Effector memory CD8-positive, alpha-beta T cell (primary cell): ENCODE results near the gene ABHD4.

Source experiments
- ATAC-seq: fragments of 150-1000 bp; cut with Tn5 transposase; replicated peaks from 2 replicates; pipeline ENCODE4 v1.10.0; 2021; ENCODE audit warnings: mild to moderate bottlenecking, moderate library complexity
- DNase-seq, 3 experiments: peaks; one replicate each; pipeline ENCODE4 v3.0.0; 2021
- H3K27ac Mint-ChIP-seq, 2 donors: one replicate each; pipeline ENCODE4 v1.8.0; 2022; ENCODE audit warnings: mild to moderate bottlenecking in 2 of 2, mixed read lengths in 2 of 2, moderate library complexity in 2 of 2
- H3K27me3 Mint-ChIP-seq, 2 donors: one replicate each; pipeline ENCODE4 v1.8.0; 2022; ENCODE audit warnings: mixed read lengths in 2 of 2
- H3K36me3 Mint-ChIP-seq: one replicate; pipeline ENCODE4 v1.8.0; 2022; ENCODE audit warnings: mild to moderate bottlenecking, moderate library complexity, mixed read lengths; ENCODE audit not compliant: insufficient read depth
- H3K4me1 Mint-ChIP-seq, 2 donors: one replicate each; pipeline ENCODE4 v1.8.0; 2022; ENCODE audit warnings: low read depth in 2 of 2, mixed read lengths in 2 of 2
- H3K4me3 Mint-ChIP-seq, 2 donors: one replicate each; pipeline ENCODE4 v1.8.0; 2022; ENCODE audit warnings: mild to moderate bottlenecking in 2 of 2, mixed read lengths in 2 of 2, moderate library complexity in 2 of 2
- H3K9me3 Mint-ChIP-seq, 2 donors: one replicate each; pipeline ENCODE4 v1.8.0; 2022; ENCODE audit warnings: mixed read lengths in 2 of 2

The ABHD4 gene

DNA sequence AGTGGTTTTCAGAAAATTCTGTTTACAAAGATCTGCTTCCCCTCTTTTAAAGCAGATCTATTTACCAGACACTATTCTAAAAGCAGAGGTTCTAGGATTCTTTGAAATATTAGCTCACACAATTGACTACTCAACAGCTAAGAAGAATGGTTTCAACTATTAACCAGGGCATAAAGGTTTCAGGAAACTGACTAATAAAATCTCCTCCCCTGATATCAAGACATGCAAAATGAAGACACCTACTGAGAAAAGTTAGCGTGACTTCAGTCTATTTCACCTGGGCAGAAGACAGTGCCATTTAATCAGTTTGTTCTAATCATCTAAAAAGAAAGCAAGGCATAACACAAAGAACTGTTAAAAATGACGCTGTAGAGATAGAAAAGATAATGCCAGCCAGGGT, 31.3 kb upstream of the ABHD4 start:
- DNase-seq (no peak), ATAC-seq (no peak)
- Mint-ChIP-seq H3K27me3 (no peaks in the 10 kb centered on the region), H3K27ac (peak overlapping the region; percentile 97 to 99), H3K36me3 (peaks cover 51% of the 10 kb centered on the region), H3K9me3 (no peaks in the 10 kb centered on the region), H3K4me3 (peak overlapping the region; percentile 66 to 68), H3K4me1 (peaks cover 61 to 80% of the 10 kb centered on the region in 2 donors)

DNA sequence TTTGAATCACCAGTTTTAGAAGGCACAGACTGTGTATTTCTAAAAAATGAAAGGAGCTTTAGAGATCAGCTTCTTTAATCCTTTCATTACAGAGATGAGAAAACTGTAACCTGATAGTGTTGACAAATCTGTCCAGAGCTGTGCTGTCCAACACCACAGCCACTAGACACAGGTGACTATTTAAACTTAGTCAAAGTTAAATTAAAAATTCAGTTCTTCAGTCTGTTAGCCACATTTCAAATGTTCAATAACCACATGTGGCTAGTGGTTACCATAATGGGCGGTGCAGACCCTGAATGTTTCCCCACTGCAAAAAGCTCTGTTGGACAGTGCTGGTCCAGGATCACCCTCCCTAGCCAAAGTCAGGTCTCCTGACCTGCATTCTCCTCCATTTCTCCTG, 30.7 kb upstream of the ABHD4 start:
- peak overlapping the region; percentile 66 to 68 for H3K4me3 Mint-ChIP-seq
- H3K27me3 Mint-ChIP-seq, result no peaks in the 10 kb centered on the region
- ATAC-seq, result no peak
- no peak for DNase-seq
- peaks cover 55 to 75% of the 10 kb centered on the region in 2 donors for H3K4me1 Mint-ChIP-seq
- H3K9me3 Mint-ChIP-seq, result no peaks in the 10 kb centered on the region
- peak overlapping the region; percentile 97 to 99 for H3K27ac Mint-ChIP-seq
- H3K36me3 Mint-ChIP-seq, result peaks cover 49% of the 10 kb centered on the region

DNA sequence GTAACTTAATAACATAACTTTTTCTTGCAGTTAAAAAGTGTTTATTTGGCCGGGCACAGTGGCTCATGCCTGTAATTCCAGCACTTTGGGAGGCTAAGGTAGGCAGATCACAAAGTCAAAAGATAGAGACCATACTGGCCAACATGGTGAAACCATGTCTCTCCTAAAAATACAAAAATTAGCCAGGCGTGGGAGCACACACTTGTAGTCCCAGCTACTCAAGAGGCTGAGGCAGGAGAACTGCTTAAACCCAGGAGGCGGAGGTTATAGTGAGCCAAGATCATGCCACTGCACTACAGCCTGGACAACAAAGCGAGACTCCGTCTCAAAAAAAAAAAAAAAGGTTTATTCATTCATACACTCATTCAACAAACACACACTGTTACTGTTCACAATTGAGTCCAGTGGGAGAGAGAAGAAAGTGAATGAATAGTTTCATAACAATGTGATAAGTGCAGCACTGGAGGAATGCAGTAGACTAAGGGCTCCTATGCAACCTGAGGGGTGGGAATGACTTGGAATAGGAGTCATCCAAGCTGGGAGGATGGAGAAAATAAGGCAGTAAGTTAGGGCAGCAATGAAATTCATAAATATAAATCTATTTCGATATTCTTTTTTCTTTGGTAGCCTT, 28.9 kb upstream of the ABHD4 start:
- H3K27me3 Mint-ChIP-seq, result no peaks in the 10 kb centered on the region
- peak overlapping the region; percentile 97 to 99 for H3K27ac Mint-ChIP-seq
- H3K9me3 Mint-ChIP-seq, result no peaks in the 10 kb centered on the region
- DNase-seq (no peak), ATAC-seq (no peak)
- H3K36me3 Mint-ChIP-seq, result peaks cover 62% of the 10 kb centered on the region
- H3K4me1 Mint-ChIP-seq, result peaks cover 46 to 59% of the 10 kb centered on the region in 2 donors
- peak overlapping the region; percentile 66 to 68 for H3K4me3 Mint-ChIP-seq

- DNase-seq (no peak), ATAC-seq (no peak)
- peak overlapping the region; percentile 66 to 68 for H3K4me3 Mint-ChIP-seq
- H3K9me3 Mint-ChIP-seq, result no peaks in the 10 kb centered on the region
- peak overlapping the region; percentile 97 to 99 for H3K27ac Mint-ChIP-seq
- no peaks in the 10 kb centered on the region for H3K27me3 Mint-ChIP-seq
- H3K4me1 Mint-ChIP-seq, result peaks cover 41 to 54% of the 10 kb centered on the region in 2 donors
- peaks cover 63% of the 10 kb centered on the region for H3K36me3 Mint-ChIP-seq
Measured at GRCh38 chr14:22569737-22570131, 28.4 kb upstream of the ABHD4 start.

DNA sequence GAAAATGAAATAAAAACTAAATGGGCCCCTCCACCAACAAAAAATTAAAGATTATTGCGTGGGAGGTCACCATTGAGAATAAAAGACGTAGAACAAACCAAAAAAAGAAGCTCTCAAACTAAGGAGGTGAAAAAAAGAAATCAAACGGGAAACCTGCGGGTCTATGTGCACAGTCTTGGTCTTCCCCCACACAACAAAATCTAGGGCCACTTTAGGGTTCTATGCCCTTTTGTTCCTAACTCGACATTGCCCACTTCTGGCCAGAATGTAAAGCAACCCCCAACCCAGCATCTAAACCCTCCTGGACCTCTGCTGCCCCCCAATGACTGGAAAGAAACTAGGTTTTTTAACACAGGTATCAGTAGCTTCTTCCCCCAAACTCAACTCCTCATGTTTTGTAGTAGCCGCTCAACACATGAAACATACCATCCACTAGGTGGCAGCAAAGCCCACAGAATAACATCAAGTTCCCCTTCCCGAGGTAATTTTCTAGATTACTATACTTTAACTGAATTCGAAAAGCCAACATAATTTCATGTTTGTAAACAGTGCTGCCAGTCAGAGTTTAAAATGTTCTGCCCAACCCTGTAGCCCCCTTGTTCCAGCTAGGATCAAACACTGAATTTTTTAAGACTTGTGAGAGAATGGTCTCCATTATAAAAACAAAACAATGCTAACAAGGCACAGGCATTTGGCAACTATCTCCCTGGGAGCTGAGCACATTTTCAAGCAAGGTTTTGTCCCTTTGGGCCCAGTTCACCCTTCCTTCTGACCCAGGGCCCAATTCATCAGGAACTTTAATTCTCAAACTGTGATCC, 27.8 kb upstream of the ABHD4 start:
- peaks cover 64% of the 10 kb centered on the region for H3K36me3 Mint-ChIP-seq

GRCh38 chr14:22572562-22573058, 25.5 kb upstream of the ABHD4 start:
- peaks cover 17 to 30% of the 10 kb centered on the region in 2 donors for H3K4me1 Mint-ChIP-seq

More for the DNA sequence above, 27.8 kb upstream of the ABHD4 start:
- Mint-ChIP-seq H3K27ac (peak overlapping the region; percentile 97 to 99), H3K4me1 (peaks cover 35 to 48% of the 10 kb centered on the region in 2 donors), H3K9me3 (no peaks in the 10 kb centered on the region), H3K4me3 (peak overlapping the region; percentile 66 to 68), H3K27me3 (no peaks in the 10 kb centered on the region)
- DNase-seq (peak; percentile 83 to 89 (median 87)), ATAC-seq (peak; percentile 84)

DNA sequence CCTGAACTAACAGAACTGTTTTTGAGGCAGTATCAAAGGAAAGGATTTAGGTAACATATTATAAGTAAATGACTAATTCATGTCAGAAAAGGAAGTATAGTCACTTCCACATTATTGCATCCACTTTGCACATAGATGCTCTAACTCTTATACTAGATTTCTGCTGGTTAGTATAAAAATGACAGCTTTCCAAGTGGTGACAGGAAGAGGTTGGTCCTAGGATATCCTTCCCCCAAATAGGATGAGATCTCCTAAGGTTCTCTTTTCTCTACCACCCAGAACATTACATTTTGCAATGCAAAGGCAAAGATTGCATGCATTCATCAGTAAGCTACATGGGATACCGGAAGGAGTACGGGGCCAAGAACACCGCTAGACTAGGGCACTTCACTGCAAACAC, 24.3 kb upstream of the ABHD4 start:
- ATAC-seq (no peak), DNase-seq (no peak)
- peaks cover 54% of the 10 kb centered on the region for H3K36me3 Mint-ChIP-seq
- peaks cover 7 to 21% of the 10 kb centered on the region in 2 donors for H3K4me1 Mint-ChIP-seq
- H3K4me3 Mint-ChIP-seq, result no peak overlapping the region
- H3K9me3 Mint-ChIP-seq, result no peaks in the 10 kb centered on the region
- no peak overlapping the region for H3K27ac Mint-ChIP-seq
- no peaks in the 10 kb centered on the region for H3K27me3 Mint-ChIP-seq

More at GRCh38 chr14:22572562-22573058, 25.5 kb upstream of the ABHD4 start:
- no peak overlapping the region for H3K4me3 Mint-ChIP-seq
- no peaks in the 10 kb centered on the region for H3K27me3 Mint-ChIP-seq
- H3K9me3 Mint-ChIP-seq, result no peaks in the 10 kb centered on the region
- no peak for DNase-seq
- no peak for ATAC-seq
- peaks cover 52% of the 10 kb centered on the region for H3K36me3 Mint-ChIP-seq
- no peak overlapping the region for H3K27ac Mint-ChIP-seq

DNA sequence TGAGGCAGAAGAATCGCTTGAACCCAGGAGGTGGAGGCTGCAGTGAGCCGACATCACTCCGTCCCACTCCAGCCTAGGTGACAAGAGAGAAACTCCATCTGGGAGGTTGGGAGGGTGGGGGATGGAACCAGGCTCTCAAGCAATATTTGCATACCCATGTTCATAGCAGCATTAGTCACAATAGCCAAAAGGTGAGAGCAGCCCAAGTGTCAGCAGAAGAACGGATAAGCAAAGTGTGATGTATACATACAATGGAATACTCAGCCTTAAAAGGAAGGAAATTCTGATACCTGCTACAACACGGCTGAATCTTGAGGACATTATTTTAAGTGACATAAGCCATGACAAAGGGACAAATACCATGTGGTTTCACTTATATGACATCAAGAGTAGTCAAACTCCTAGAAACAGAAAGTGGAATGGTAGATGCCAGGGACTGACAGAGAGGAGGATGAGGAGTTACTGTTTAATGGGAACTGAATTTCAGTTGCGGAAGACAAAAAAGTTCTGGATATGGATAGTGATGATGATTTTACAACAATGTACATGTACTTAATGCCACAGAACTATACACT, 20.7 kb upstream of the ABHD4 start:
- DNase-seq (no peak), ATAC-seq (no peak)
- Mint-ChIP-seq H3K4me1 (peaks cover 7 to 17% of the 10 kb centered on the region in 2 donors), H3K36me3 (peaks cover 31% of the 10 kb centered on the region), H3K9me3 (no peaks in the 10 kb centered on the region), H3K27ac (no peak overlapping the region), H3K27me3 (no peaks in the 10 kb centered on the region), H3K4me3 (no peak overlapping the region)

- ATAC-seq (no peak), DNase-seq (no peak)
- H3K9me3 Mint-ChIP-seq, result no peaks in the 10 kb centered on the region
- H3K27me3 Mint-ChIP-seq, result no peaks in the 10 kb centered on the region
- H3K36me3 Mint-ChIP-seq, result peaks cover 20% of the 10 kb centered on the region
- H3K4me1 Mint-ChIP-seq, result peaks cover 20 to 32% of the 10 kb centered on the region in 2 donors
- no peak overlapping the region for H3K4me3 Mint-ChIP-seq
- H3K27ac Mint-ChIP-seq, result peak overlapping the region; percentile 5 to 38
Measured at GRCh38 chr14:22579236-22579635, 18.9 kb upstream of the ABHD4 start.

DNA sequence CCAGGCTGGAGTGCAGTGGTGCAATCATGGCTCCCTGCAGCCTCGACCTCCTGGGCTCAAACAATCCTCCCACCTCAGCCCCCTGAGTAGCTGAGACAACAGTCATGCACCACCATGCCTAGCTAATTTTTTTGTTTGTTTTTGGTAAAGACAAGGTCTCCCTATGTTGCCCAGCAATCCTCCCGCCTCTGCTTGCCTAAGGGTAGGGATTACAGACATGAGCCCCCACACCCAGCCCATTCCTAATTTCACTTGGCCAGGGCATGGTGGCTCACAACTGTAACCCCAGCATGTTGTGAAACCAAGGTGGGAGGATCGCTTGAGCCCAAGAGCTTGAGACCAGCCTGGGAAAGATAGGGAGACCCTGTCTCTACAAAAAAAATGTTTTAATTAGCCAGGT, 18.2 kb upstream of the ABHD4 start:
- Mint-ChIP-seq H3K36me3 (peaks cover 13% of the 10 kb centered on the region), H3K4me1 (peaks cover 25 to 38% of the 10 kb centered on the region in 2 donors)

GRCh38 chr14:22580625-22581024, 17.5 kb upstream of the ABHD4 start:
- peak overlapping the region in 1 of 2 donors; percentile 13 for H3K27ac Mint-ChIP-seq

More for the DNA sequence above, 18.2 kb upstream of the ABHD4 start:
- H3K4me3 Mint-ChIP-seq, result peak overlapping the region in 1 of 2 donors; percentile 31
- no peak overlapping the region for H3K27ac Mint-ChIP-seq
- ATAC-seq (no peak), DNase-seq (no peak)
- no peaks in the 10 kb centered on the region for H3K9me3 Mint-ChIP-seq
- no peaks in the 10 kb centered on the region for H3K27me3 Mint-ChIP-seq

GRCh38 chr14:22583994-22584393, 14.1 kb upstream of the ABHD4 start:
- Mint-ChIP-seq H3K27ac (peak overlapping the region; percentile 74 to 79), H3K4me3 (no peak overlapping the region), H3K27me3 (no peaks in the 10 kb centered on the region), H3K4me1 (peaks cover 46 to 57% of the 10 kb centered on the region in 2 donors), H3K36me3 (peaks cover 23% of the 10 kb centered on the region), H3K9me3 (no peaks in the 10 kb centered on the region)
- DNase-seq, result no peak
- no peak for ATAC-seq

More at GRCh38 chr14:22580625-22581024, 17.5 kb upstream of the ABHD4 start:
- H3K4me1 Mint-ChIP-seq, result peaks cover 28 to 45% of the 10 kb centered on the region in 2 donors
- DNase-seq, result no peak
- no peaks in the 10 kb centered on the region for H3K27me3 Mint-ChIP-seq
- no peak for ATAC-seq
- H3K4me3 Mint-ChIP-seq, result no peak overlapping the region
- H3K36me3 Mint-ChIP-seq, result peaks cover 11% of the 10 kb centered on the region
- no peaks in the 10 kb centered on the region for H3K9me3 Mint-ChIP-seq

DNA sequence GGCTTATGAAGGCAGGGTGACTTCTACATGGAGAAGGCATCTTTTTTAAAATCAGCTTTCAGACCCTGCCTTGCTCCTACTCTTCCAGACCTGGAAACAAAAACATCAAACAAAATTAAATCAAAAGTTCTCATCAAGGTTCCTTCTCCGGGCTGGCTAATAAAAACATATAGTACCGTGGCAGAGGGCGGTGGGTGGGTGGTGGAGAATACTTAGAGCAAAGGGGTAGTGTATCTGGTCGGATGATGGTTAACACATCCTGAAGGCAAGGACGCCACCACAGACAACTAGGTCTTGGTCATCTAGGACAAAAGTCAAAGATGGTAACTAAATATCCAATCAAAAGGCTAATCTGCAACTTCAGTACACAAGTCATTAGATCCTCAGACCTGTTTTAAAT, 10.9 kb upstream of the ABHD4 start:
- peaks cover 47 to 54% of the 10 kb centered on the region in 2 donors for H3K4me1 Mint-ChIP-seq
- no peaks in the 10 kb centered on the region for H3K9me3 Mint-ChIP-seq
- ATAC-seq (no peak), DNase-seq (no peak)
- H3K27me3 Mint-ChIP-seq, result no peaks in the 10 kb centered on the region
- H3K36me3 Mint-ChIP-seq, result peaks cover 28% of the 10 kb centered on the region
- H3K27ac Mint-ChIP-seq, result peak overlapping the region; percentile 99 to 100
- H3K4me3 Mint-ChIP-seq, result peak overlapping the region; percentile 4 to 93
